Measurements from ENCODE around the gene CDHR2.

GRCh38 chr5:176531902-176532493, 17.1 kb upstream of the CDHR2 start:
- TF ChIP-seq GATA2 (IDR thresholded peaks at IDR 0.05; ENCODE audit: low read depth, low read length) (no peak), GATA3 (IDR thresholded peaks at IDR 0.05; ENCODE audit: low read depth, low read length) (no peak)
